Measurements from ENCODE around the gene CCDC201.
"Not testable (repeated sequence)": the region's sequence is repeated elsewhere in the genome, so short reads cannot be mapped to it uniquely, and the experiment has no call there.

CCDC201 gene

GRCh38 chr7:45874408-45875131 is 1.7 kb upstream of the CCDC201 start:
- no peak for DNase-seq (ENCODE audit: low read depth in 2 of 2)

- DNase-seq (ENCODE audit: low read depth in 2 of 2), result no peak
Measured at GRCh38 chr7:45873355-45873754, 473 bp upstream of the CCDC201 start.

- DNase-seq (ENCODE audit: low read depth in 2 of 2), result no peak
Measured at GRCh38 chr7:45872116-45873034, 507 bp downstream of the CCDC201 start.

- no peak for DNase-seq (ENCODE audit: low read depth in 2 of 2)
Measured at GRCh38 chr7:45869426-45869825, 3.5 kb downstream of the CCDC201 start.

- DNase-seq (ENCODE audit: low read depth in 2 of 2), result no peak
Measured at GRCh38 chr7:45867471-45867870, 5.4 kb downstream of the CCDC201 start.

- no peak for DNase-seq (ENCODE audit: low read depth in 2 of 2)
Measured at GRCh38 chr7:45865594-45866410, 7.1 kb downstream of the CCDC201 start.

- DNase-seq (ENCODE audit: low read depth in 2 of 2), result no peak
Measured at GRCh38 chr7:45863715-45864114, 9.2 kb downstream of the CCDC201 start.

GRCh38 chr7:45856888-45857287 is 16.0 kb downstream of the CCDC201 start:
- DNase-seq (ENCODE audit: low read depth in 2 of 2), result not testable (repeated sequence)

GRCh38 chr7:45855680-45856079 is 17.2 kb downstream of the CCDC201 start:
- not testable (repeated sequence) for DNase-seq (ENCODE audit: low read depth in 2 of 2)

GRCh38 chr7:45853491-45853890 is 19.4 kb downstream of the CCDC201 start:
- DNase-seq (ENCODE audit: low read depth in 2 of 2), result not testable (repeated sequence)

- DNase-seq (ENCODE audit: low read depth in 2 of 2), result not testable (repeated sequence)
Measured at GRCh38 chr7:45852984-45853383, 19.9 kb downstream of the CCDC201 start.

GRCh38 chr7:45848734-45849133 is 24.1 kb downstream of the CCDC201 start:
- not testable (repeated sequence) for DNase-seq (ENCODE audit: low read depth in 2 of 2)

- not testable (repeated sequence) for DNase-seq (ENCODE audit: low read depth in 2 of 2)
Measured at GRCh38 chr7:45846536-45846935, 26.3 kb downstream of the CCDC201 start.

GRCh38 chr7:45841926-45842717 is 30.8 kb downstream of the CCDC201 start:
- DNase-seq (ENCODE audit: low read depth in 2 of 2), result not testable (repeated sequence)

- not testable (repeated sequence) for DNase-seq (ENCODE audit: low read depth in 2 of 2)
Measured at GRCh38 chr7:45838852-45839251, 34.0 kb downstream of the CCDC201 start.

GRCh38 chr7:45832433-45833177 is 40.3 kb downstream of the CCDC201 start:
- DNase-seq (ENCODE audit: low read depth in 2 of 2), result not testable (repeated sequence)

- not testable (repeated sequence) for DNase-seq (ENCODE audit: low read depth in 2 of 2)
Measured at GRCh38 chr7:45829846-45830245, 43.0 kb downstream of the CCDC201 start.

GRCh38 chr7:45827731-45828130 is 45.2 kb downstream of the CCDC201 start:
- not testable (repeated sequence) for DNase-seq (ENCODE audit: low read depth in 2 of 2)

GRCh38 chr7:45826550-45826949 is 46.3 kb downstream of the CCDC201 start:
- not testable (repeated sequence) for DNase-seq (ENCODE audit: low read depth in 2 of 2)

- not testable (repeated sequence) for DNase-seq (ENCODE audit: low read depth in 2 of 2)
Measured at GRCh38 chr7:45818763-45819162, 54.1 kb downstream of the CCDC201 start.
